ENCODE results near the gene ITGA2B.
"Not testable (repeated sequence)": the region's sequence is repeated elsewhere in the genome, so short reads cannot be mapped to it uniquely, and the experiment has no call there.

The ITGA2B gene

GRCh38 chr17:44351961-44352827, 37.3 kb downstream of the ITGA2B start:
- DNase-seq: no peak

GRCh38 chr17:44351464-44351863, 38.0 kb downstream of the ITGA2B start:
- no peak for DNase-seq

GRCh38 chr17:44350733-44351226, 38.7 kb downstream of the ITGA2B start:
- peak; percentile 86 for DNase-seq

GRCh38 chr17:44349553-44350070, 39.8 kb downstream of the ITGA2B start:
- no peak for DNase-seq

GRCh38 chr17:44348988-44349364, 40.5 kb downstream of the ITGA2B start:
- no peak for DNase-seq

GRCh38 chr17:44348234-44348987, 41.0 kb downstream of the ITGA2B start:
- no peak for DNase-seq

- not testable (repeated sequence) for DNase-seq
These were observed 42.0 kb downstream of the ITGA2B start for GRCh38 chr17:44347206-44348055.

- DNase-seq: no peak
These were observed 43.2 kb downstream of the ITGA2B start for GRCh38 chr17:44346064-44346844.

GRCh38 chr17:44345454-44346026, 43.9 kb downstream of the ITGA2B start:
- DNase-seq: peak; percentile 65

- DNase-seq: peak; percentile 90
These were observed 44.5 kb downstream of the ITGA2B start, which contains the start of gene GRN for GRCh38 chr17:44344939-44345453. Gene GRN (plus strand): TSS chr17:44345302. CDS start chr17:44349165, 3,863 bp downstream.

GRCh38 chr17:44343510-44344209, 45.8 kb downstream of the ITGA2B start:
- no peak for DNase-seq

- DNase-seq: not testable (repeated sequence)
These were observed 48.9 kb downstream of the ITGA2B start for GRCh38 chr17:44340553-44340952.

GRCh38 chr17:44338702-44339101, 50.7 kb downstream of the ITGA2B start:
- no peak for DNase-seq

GRCh38 chr17:44335968-44336367, 53.5 kb downstream of the ITGA2B start:
- DNase-seq: no peak

- no peak for DNase-seq
These were observed 53.9 kb downstream of the ITGA2B start for GRCh38 chr17:44335564-44335963.

- DNase-seq: no peak
These were observed 54.7 kb downstream of the ITGA2B start for GRCh38 chr17:44334727-44335126.

- DNase-seq: no peak
These were observed 55.1 kb downstream of the ITGA2B start for GRCh38 chr17:44334315-44334714.

- no peak for DNase-seq
These were observed 56.1 kb downstream of the ITGA2B start for GRCh38 chr17:44333371-44333770.

GRCh38 chr17:44331249-44331760, 58.1 kb downstream of the ITGA2B start:
- DNase-seq: peak; percentile 82

GRCh38 chr17:44330263-44330662, 59.2 kb downstream of the ITGA2B start:
- DNase-seq: not testable (repeated sequence)

All from stimulated activated CD8-positive, alpha-beta memory T cell treated with anti-CD3 and anti-CD28 coated beads, Interleukin-4, amount 100 ng/mL, for 48 hours (primary cell).